Neutrophil (primary cell): ENCODE results near the gene CNDP2.

Experiments used
- H3K27ac ChIP-seq: fragments of 200-600 bp; sonication (generic); 2 replicates; pipeline ENCODE4 v1.5.1; 2016; ENCODE audit warnings: mild to moderate bottlenecking, moderate library complexity
- H3K27me3 ChIP-seq: fragments of 200-600 bp; sonication (generic); 2 replicates; pipeline ENCODE4 v1.6.0; 2016; ENCODE audit warnings: mild to moderate bottlenecking
- H3K36me3 ChIP-seq: fragments of 200-600 bp; sonication (generic); 2 replicates; pipeline ENCODE4 v1.5.1; 2017
- H3K4me1 ChIP-seq, 2 experiments: fragments of 200-600 bp in 1 of 2; sonication (generic) in 1 of 2; 1 replicate in 1 of 2; 2 replicates in 1 of 2; pipeline versions ENCODE4 v1.5.1 to v1.6.1; 2013 to 2016; ENCODE audit warnings: low read depth in 1 of 2, low read length in 1 of 2, mild to moderate bottlenecking in 1 of 2, moderate library complexity in 1 of 2; ENCODE audit not compliant: control insufficient read depth in 1 of 2, insufficient read depth in 1 of 2
- H3K4me3 ChIP-seq, 2 experiments: fragments of 200-600 bp in 1 of 2; sonication (generic) in 1 of 2; 1 replicate in 1 of 2; 2 replicates in 1 of 2; pipeline ENCODE4 v1.5.1; 2013 to 2016; ENCODE audit warnings: low read depth in 1 of 2, low read length in 1 of 2, mild to moderate bottlenecking in 1 of 2, moderate library complexity in 1 of 2
- H3K9me3 ChIP-seq: fragments of 200-600 bp; sonication (generic); 2 replicates; pipeline ENCODE4 v1.5.1; 2016
- CTCF ChIP-seq: fragments of 200-600 bp; sonication (generic); IDR thresholded peaks from 2 replicates; pipeline ENCODE4 v1.5.1; 2016; ENCODE audit warnings: antibody characterized with exemption

The CNDP2 gene

GRCh38 chr18:74544898-74545297 lies 48.7 kb downstream of the CNDP2 start:
- no peaks in the 10 kb centered on the region for H3K4me1 ChIP-seq
- peaks cover 10% of the 10 kb centered on the region for H3K27me3 ChIP-seq
- H3K36me3 ChIP-seq: no peaks in the 10 kb centered on the region
- H3K9me3 ChIP-seq: no peaks in the 10 kb centered on the region
- no peak overlapping the region for H3K27ac ChIP-seq
- TF ChIP-seq CTCF: no peak
- H3K4me3 ChIP-seq: no peak overlapping the region

- no peaks in the 10 kb centered on the region for H3K4me1 ChIP-seq
These were observed 49.8 kb downstream of the CNDP2 start for GRCh38 chr18:74546007-74546406.

GRCh38 chr18:74546751-74547530 lies 50.8 kb downstream of the CNDP2 start:
- Histone ChIP-seq H3K4me1 (no peaks in the 10 kb centered on the region), H3K27ac (no peak overlapping the region), H3K27me3 (peaks cover 10% of the 10 kb centered on the region), H3K36me3 (no peaks in the 10 kb centered on the region), H3K4me3 (no peak overlapping the region), H3K9me3 (no peaks in the 10 kb centered on the region)
- TF ChIP-seq CTCF: no peak

More at GRCh38 chr18:74546007-74546406, 49.8 kb downstream of the CNDP2 start:
- no peak for TF ChIP-seq CTCF
- Histone ChIP-seq H3K9me3 (no peaks in the 10 kb centered on the region), H3K36me3 (no peaks in the 10 kb centered on the region), H3K27me3 (peaks cover 10% of the 10 kb centered on the region), H3K4me3 (no peak overlapping the region), H3K27ac (no peak overlapping the region)

DNA sequence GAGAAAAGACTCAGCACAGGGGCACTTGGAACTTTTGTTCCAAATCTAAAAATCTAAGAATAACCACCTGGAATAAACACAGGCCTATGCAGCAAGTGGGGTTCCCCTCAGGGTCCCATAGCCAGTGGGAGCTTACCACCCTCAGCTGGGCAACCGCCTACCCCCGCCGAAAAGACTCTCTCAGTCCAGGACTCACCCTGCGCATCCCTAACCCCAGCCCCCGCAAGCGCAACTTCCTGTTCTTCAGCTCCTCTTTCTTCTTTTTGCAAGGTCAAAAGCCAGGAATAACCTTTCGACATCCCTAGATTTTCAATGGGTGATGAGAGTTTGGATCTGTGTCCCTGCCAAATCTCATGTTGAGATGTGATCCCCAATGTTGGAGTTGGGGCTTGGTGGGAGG lies 51.7 kb downstream of the CNDP2 start:
- Histone ChIP-seq H3K9me3 (no peaks in the 10 kb centered on the region), H3K4me1 (no peaks in the 10 kb centered on the region)
- TF ChIP-seq CTCF: no peak

GRCh38 chr18:74549591-74550104 lies 53.5 kb downstream of the CNDP2 start:
- TF ChIP-seq CTCF: no peak
- Histone ChIP-seq H3K27ac (no peak overlapping the region), H3K9me3 (no peaks in the 10 kb centered on the region), H3K36me3 (no peaks in the 10 kb centered on the region), H3K4me1 (no peaks in the 10 kb centered on the region), H3K27me3 (peaks cover 24% of the 10 kb centered on the region), H3K4me3 (no peak overlapping the region)

More for the DNA sequence above, 51.7 kb downstream of the CNDP2 start:
- Histone ChIP-seq H3K27me3 (peaks cover 10% of the 10 kb centered on the region), H3K4me3 (no peak overlapping the region), H3K36me3 (no peaks in the 10 kb centered on the region), H3K27ac (no peak overlapping the region)
